NCI-H1092 treated with DMSO at 0.1 percent for 48 hours (cell line): Measurements from ENCODE around the gene PANK3.
A peak's percentile ranks its signal among the peaks of the same experiment; 100 is the strongest.
"Not testable (repeated sequence)": the region's sequence is repeated elsewhere in the genome, so short reads cannot be mapped to it uniquely, and the experiment has no call there.

Source experiments
- DNase-seq: peaks from one replicate; lab custom pipeline; 2025; lab: John Stamatoyannopoulos, UW

PANK3 gene

GRCh38 chr5:168552146-168552545 is 27.0 kb downstream of the PANK3 start:
- no peak for DNase-seq

- DNase-seq: no peak
These were observed 28.5 kb downstream of the PANK3 start for GRCh38 chr5:168550656-168551055.

GRCh38 chr5:168549554-168549953 is 29.6 kb downstream of the PANK3 start:
- no peak for DNase-seq

GRCh38 chr5:168537176-168537575 is 42.0 kb downstream of the PANK3 start:
- no peak for DNase-seq

GRCh38 chr5:168534351-168534750 is 44.8 kb downstream of the PANK3 start:
- DNase-seq: not testable (repeated sequence)

GRCh38 chr5:168531987-168532864 is 46.9 kb downstream of the PANK3 start:
- no peak for DNase-seq

- DNase-seq: no peak
These were observed 48.0 kb downstream of the PANK3 start for GRCh38 chr5:168531191-168531590.

- DNase-seq: no peak
These were observed 48.5 kb downstream of the PANK3 start for GRCh38 chr5:168530621-168531150.

GRCh38 chr5:168529374-168530234 is 49.6 kb downstream of the PANK3 start:
- DNase-seq: no peak

- peak; percentile 15 for DNase-seq
These were observed 50.4 kb downstream of the PANK3 start, which contains the start of gene FBLL1 for GRCh38 chr5:168528521-168529373. Gene FBLL1, plus strand, starts transcription at chr5:168529305. Its CDS starts 200 bp downstream, at chr5:168529505.

GRCh38 chr5:168527756-168528295 is 51.3 kb downstream of the PANK3 start:
- DNase-seq: no peak

GRCh38 chr5:168525856-168526255 is 53.3 kb downstream of the PANK3 start:
- no peak for DNase-seq

- DNase-seq: no peak
These were observed 65.2 kb downstream of the PANK3 start for GRCh38 chr5:168513861-168514428.

GRCh38 chr5:168502563-168503237 is 76.5 kb downstream of the PANK3 start:
- no peak for DNase-seq
